ENCODE results near the gene PES1. TPM values are rescaled to one million over a fixed set of nuclear protein-coding genes. Genes with fewer than 3 reads are reported as not detected.

PES1 gene
- total RNA-seq, 1 experiment from 2014 or later = 111 TPM

GRCh38 chr22:30531651-30532608 lies 59.8 kb downstream of the PES1 start:
- Histone ChIP-seq H3K36me3 (ENCODE audit: control insufficient read depth, insufficient read depth, low read length) (no peaks in the 10 kb centered on the region), H3K9me3 (ENCODE audit: control insufficient read depth, insufficient read depth, low read depth, low read length) (no peaks in the 10 kb centered on the region), H3K27ac (ENCODE audit: low read length) (no peak overlapping the region), H3K4me1 (ENCODE audit: control insufficient read depth, insufficient read depth, low read length) (no peaks in the 10 kb centered on the region), H3K27me3 (ENCODE audit: control insufficient read depth, insufficient read depth, low read length) (no peaks in the 10 kb centered on the region), H3K4me3 (ENCODE audit: low read depth in 2 of 2, low read length in 2 of 2) (no peak overlapping the region)
- DNase-seq (ENCODE audit: low read depth, low spot score) (no peak), ATAC-seq (peak; percentile 38; the same call in 1 of the 2 replicates)
- CTCF ChIA-PET = no interaction called here
- no peak for TF ChIP-seq SIN3A (IDR thresholded peaks at IDR 0.05; ENCODE audit: borderline replicate concordance, insufficient read depth, low read depth, low read length)
- TF ChIP-seq, protein P1, sequence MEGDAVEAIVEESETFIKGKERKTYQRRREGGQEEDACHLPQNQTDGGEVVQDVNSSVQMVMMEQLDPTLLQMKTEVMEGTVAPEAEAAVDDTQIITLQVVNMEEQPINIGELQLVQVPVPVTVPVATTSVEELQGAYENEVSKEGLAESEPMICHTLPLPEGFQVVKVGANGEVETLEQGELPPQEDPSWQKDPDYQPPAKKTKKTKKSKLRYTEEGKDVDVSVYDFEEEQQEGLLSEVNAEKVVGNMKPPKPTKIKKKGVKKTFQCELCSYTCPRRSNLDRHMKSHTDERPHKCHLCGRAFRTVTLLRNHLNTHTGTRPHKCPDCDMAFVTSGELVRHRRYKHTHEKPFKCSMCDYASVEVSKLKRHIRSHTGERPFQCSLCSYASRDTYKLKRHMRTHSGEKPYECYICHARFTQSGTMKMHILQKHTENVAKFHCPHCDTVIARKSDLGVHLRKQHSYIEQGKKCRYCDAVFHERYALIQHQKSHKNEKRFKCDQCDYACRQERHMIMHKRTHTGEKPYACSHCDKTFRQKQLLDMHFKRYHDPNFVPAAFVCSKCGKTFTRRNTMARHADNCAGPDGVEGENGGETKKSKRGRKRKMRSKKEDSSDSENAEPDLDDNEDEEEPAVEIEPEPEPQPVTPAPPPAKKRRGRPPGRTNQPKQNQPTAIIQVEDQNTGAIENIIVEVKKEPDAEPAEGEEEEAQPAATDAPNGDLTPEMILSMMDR (IDR thresholded peaks at IDR 0.05) = no peak
- TF ChIP-seq REST (IDR thresholded peaks at IDR 0.05; ENCODE audit: insufficient read depth in 1 of 2, low read depth in 2 of 2, low read length in 1 of 2) = no peak
- TF ChIP-seq POLR2AphosphoS5 (IDR thresholded peaks at IDR 0.05; ENCODE audit: low read depth, low read length) = no peak
- no peak for TF ChIP-seq TCF7L2 (IDR thresholded peaks at IDR 0.05; ENCODE audit: low read depth, low read length)
- intact Hi-C loops (cut with micrococcal nuclease; ENCODE audit: unreplicated experiment) (no loop called here), in situ Hi-C loops (cut with HindIII; ENCODE audit: low pct_unique_long_range_greater_than_20kb, low sequenced_read_pairs) (no loop called here)
- POLR2A ChIA-PET = no interaction called here
- no TSS peak for BruUV-seq (replicated peaks)

- Histone ChIP-seq H3K27me3 (ENCODE audit: control insufficient read depth, insufficient read depth, low read length) (no peaks in the 10 kb centered on the region), H3K27ac (ENCODE audit: low read length) (no peak overlapping the region), H3K9me3 (ENCODE audit: control insufficient read depth, insufficient read depth, low read depth, low read length) (no peaks in the 10 kb centered on the region), H3K36me3 (ENCODE audit: control insufficient read depth, insufficient read depth, low read length) (no peaks in the 10 kb centered on the region), H3K4me3 (ENCODE audit: low read depth in 2 of 2, low read length in 2 of 2) (no peak overlapping the region), H3K4me1 (ENCODE audit: control insufficient read depth, insufficient read depth, low read length) (no peaks in the 10 kb centered on the region)
- in situ Hi-C loops (cut with HindIII; ENCODE audit: low pct_unique_long_range_greater_than_20kb, low sequenced_read_pairs) = no loop called here
- TF ChIP-seq REST (IDR thresholded peaks at IDR 0.05; ENCODE audit: insufficient read depth in 1 of 2, low read depth in 2 of 2, low read length in 1 of 2) (no peak), POLR2AphosphoS5 (IDR thresholded peaks at IDR 0.05; ENCODE audit: low read depth, low read length) (no peak), TCF7L2 (IDR thresholded peaks at IDR 0.05; ENCODE audit: low read depth, low read length) (no peak), SIN3A (IDR thresholded peaks at IDR 0.05; ENCODE audit: borderline replicate concordance, insufficient read depth, low read depth, low read length) (no peak)
- TF ChIP-seq, protein P1 (IDR thresholded peaks at IDR 0.05) = no peak
- ChIA-PET CTCF (no interaction called here), POLR2A (no interaction called here)
- ATAC-seq (no peak), DNase-seq (ENCODE audit: low read depth, low spot score) (no peak)
- no TSS peak for BruUV-seq (replicated peaks)
- intact Hi-C loops (cut with micrococcal nuclease; ENCODE audit: unreplicated experiment) = no loop called here
These were observed 65.1 kb downstream of the PES1 start for GRCh38 chr22:30526656-30527055.
